ENCODE measurements around the gene IFNA8.
"Not testable (repeated sequence)": the region's sequence is repeated elsewhere in the genome, so short reads cannot be mapped to it uniquely, and the experiment has no call there.

Gene IFNA8

DNA sequence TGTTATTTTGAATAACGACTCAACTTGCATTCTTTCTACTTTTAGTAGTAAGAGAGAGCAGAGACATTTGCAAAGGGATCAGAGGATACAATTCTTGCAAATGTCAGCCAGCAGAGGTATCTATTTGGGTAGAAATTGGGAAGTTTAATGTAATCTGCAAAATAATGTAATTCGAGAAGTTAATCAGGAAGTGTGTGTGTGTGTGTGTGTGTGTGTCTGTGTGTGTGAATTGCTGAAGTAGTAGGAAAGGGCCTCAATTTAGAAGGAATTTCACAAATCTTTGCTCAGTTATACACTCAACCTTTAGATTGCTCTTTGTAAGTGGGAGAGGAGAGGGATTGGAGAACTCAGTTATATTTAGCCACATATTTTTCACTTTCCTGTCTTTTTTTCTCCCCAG is 20.3 kb downstream of the IFNA8 start:
- DNase-seq = no peak

DNA sequence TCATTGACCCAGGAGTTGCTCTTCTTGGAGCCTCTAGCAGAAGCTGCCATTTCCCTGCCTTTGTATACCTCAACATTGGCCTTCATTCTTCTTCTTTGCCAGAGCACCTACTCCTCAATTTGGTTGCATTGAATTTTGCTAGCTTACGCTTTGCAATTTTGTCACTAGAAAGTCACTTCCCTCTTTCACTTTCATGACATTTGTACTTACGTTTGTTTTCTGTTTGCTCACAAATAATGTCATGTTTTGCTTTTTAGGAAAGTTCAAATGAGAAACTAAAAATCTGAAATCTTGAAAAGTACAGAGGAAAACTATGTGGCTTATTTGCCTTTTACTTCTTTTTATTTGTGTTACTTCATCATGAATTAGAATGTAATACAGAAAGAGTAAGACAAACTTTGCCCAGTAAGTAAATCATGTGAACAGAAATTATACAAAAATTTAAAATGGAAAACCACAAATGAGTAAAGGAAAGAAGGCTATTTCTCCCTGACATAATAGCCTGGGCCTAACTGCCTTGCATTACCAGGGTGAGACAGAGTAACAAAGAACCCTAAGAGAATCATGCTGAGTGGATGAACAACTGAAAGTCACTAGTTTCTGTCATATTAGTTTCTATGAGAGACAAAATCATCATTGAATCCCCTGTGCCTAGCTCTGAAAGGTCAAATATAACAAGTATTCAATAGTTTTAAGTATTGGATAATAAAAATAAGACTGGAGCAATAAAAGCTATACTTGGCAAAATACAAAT is 23.9 kb downstream of the IFNA8 start:
- no peak for DNase-seq

DNA sequence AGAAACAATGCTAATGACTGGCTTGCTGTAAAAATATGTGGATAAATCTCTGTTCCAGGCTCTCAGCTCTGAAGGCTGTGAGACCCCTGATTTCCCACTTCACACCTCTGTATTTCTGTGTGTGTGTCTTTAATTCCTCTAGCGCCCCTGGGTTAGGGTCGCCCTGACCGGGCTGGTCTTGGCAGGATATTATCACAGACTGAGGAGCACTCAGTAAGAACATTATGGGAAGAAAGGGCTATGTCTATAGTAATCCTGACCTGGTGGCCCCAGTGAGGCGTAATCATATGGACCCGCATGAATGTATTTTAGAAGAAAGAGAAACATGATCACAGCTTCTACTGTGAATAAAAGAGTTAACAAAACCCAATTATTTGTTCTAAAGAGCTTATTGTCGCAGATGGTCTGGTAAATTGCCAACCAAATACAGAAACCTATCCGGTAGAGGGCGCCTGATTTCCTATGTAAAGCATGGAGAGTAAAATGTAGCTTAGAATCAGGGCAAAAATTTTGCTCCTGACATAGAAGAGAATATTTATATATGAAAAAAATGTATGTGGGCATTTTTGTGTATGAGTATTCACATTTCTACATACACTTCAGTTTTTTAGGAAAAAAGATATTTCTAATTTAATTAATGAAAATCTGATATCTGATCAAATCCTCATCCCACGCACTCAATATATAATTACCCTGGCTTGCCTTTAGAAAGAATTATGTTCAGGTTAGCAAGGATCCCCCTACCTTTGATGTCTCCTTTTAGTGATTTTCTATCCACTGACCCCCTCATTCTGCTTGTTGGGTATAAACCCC is 25.5 kb downstream of the IFNA8 start:
- no peak for DNase-seq

DNA sequence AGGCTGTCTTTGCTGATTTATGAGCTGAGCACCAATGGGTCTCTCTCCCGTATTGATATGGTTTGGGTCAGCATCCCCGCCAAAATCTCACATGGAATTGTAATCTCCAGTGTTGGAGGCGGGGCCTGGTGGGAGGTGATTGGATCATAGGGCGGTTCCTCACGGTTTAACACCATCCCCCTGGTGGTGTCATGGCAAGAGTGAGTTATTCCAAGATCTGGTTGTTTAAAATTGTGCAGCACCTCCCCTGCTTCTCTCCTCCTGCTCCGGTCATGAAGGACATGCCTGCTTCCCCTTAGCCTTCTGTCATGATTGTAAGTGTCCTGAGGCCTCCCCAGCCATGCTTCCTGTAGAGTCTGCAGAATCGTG is 26.1 kb downstream of the IFNA8 start:
- DNase-seq = not testable (repeated sequence)

DNA sequence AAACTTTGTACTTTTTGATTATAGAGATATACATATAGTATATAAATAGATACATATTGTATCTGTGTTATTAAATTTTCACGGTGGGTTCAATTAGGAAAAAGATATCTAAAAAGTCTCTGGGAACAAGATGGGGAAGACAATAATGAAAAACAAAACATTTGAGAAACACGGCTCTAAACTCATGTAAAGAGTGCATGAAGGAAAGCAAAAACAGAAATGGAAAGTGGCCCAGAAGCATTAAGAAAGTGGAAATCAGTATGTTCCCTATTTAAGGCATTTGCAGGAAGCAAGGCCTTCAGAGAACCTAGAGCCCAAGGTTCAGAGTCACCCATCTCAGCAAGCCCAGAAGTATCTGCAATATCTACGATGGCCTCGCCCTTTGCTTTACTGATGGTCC is 31.2 kb downstream of the IFNA8 start, which contains the start of gene IFNA1:
Gene IFNA1 (plus strand): TSS at position 301 of the 400 bp plus-strand sequence. CDS start 69 bp downstream, at position 370.
- DNase-seq = no peak

DNA sequence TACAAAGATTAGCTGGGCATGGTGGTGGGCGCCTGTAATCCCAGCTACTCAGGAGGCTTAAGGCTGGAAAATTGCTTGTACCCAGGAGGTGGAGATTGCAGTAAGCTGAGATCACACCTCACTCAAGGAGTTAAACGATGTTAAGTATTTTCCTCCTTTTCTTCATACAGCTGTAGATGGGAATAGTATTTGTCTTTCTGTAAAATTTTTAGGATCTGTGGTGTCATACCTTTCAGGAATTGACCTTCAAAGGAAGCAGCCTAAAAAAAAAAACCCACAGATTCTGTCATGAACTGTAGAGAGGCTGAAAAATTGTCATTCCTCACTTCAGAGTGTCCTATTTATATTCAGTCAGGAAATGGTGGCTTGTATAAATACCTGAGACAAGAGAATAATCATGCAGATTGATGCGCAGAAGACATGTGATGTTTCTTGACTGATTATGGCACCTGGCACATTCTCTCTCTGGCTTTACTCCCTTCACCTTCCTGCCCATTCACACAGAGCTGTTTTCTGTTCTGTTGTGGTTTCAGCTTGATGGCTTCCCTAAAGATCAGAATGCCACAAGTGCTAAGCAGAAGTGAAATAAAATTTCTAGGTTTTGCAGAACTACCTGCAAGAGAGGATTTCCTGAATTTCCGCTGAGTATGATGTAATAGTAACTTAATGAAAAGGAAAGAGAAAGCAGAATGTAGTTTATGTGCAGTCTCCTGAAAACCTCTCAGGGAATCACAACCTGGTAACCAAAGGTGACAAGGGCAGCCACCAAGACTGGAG is 35.1 kb downstream of the IFNA8 start:
- no peak for DNase-seq

DNA sequence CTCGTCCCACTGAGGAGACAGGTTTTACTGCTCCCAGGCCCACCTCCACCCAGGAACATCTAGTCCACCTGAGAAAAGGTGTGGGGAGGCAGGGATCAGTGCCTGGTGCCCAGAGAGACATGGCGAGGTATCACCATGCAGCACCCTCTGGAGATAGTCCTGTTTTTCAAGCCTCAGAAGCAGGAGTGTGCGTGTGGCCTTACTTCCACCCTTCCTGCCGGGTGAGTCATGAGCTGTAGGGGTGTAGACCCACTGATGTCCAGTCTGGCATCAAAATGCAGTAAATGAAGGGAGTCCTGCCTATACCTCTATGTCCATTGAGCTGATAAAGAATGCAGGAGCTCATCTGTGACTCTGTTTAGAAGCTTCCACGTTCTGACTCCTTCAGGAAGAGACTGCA is 40.4 kb downstream of the IFNA8 start:
- not testable (repeated sequence) for DNase-seq

DNA sequence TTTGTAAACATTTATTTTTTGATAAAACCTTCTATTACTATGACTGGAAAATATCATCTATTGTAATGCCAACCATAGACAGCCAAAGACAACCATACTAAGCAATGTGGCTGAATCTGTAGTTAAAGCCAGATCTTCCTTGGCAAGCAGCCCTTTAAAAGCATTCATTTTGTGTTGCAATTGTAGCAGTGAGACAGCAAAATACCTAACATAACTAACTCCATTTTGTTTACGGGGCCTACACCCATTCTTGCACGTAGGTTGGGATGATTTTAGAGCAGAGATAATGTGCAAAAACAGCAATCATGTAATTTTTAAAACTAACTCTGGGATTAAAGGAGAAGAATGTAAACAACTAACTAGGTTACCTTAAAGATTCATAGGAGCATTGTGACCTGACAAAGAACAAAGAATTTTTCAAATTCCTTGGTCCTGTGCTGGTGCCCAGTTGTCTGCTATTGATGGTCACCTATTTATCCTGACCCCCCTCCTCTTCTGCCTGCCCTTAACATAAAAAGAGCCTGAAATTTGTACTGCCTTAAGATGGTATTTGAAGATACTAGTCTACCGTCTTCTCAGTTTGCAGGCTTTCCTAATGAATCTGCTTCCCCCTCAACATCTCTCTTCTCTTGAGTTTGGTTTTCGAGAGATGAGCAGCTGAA is 41.9 kb downstream of the IFNA8 start:
- DNase-seq = no peak

DNA sequence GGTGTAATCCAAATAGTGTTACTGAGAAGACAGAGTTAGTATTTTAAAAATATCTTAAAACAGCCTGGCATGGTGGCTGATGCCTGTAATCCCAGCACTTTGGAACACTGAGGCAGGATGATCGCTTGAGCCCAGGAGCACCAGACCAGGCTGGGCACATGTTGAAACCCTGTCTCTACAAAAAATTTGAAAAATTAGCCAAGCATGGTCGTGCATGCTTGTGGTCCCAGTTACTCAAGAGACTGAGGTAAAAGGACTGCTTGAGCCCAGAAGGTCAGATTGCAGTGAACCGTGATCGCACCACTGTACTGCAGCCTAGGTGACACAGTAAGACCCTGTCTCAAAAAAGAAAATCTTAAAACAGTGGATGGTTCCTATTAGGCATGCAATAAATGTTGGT is 43.8 kb downstream of the IFNA8 start:
- no peak for DNase-seq

DNA sequence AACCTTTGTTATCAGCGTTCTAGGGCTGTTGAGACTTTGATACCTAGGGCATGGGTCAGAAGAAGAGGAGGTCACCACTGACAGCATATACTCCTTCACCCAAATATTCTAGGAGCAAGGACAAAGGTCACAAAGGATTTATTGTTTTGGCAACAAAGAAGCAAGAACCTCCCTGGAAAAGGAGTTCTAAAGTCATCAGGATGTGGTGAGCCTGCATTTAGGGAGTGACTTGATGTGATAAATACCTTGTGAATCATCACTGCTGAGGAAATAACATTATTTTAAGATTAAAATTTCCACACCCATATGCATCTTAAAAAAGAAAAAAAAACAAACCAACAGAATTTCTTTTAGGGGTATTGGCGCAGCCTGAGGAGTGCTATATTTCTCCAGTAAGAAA is 45.2 kb downstream of the IFNA8 start:
- no peak for DNase-seq

DNA sequence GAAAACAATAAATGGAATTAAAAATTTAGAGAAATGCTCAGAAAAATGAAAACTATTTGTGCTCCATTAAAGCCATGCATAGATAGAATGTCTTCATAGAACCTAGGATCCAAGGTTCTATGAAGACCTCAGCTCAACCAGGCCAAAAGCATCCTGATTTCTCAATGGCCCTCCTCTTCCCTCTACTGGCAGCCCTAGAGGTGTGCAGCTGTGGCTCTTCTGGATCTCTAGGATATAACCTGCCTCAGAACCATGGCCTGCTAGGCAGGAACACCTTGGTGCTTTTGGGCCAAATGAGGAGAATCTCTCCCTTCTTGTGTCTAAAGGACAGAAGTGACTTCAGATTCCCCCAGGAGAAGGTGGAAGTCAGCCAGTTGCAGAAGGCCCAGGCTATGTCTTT is 46.4 kb downstream of the IFNA8 start:
- no peak for DNase-seq
